B cell (primary cell): Measurements from ENCODE around the gene SNX32.

Source experiments
- EZH2 ChIP-seq: IDR thresholded peaks from 2 replicates; pipeline ENCODE4 v1.6.1; 2012; ENCODE audit warnings: borderline replicate concordance, low read depth, mild to moderate bottlenecking, moderate library complexity, low read length; ENCODE audit not compliant: insufficient read depth, poor library complexity, severe bottlenecking
- TF ChIP-seq, protein P1 (sequence below): fragments of 200-600 bp; IDR thresholded peaks from one replicate; pipeline ENCODE4 v1.8.0; 2022; ENCODE audit warnings: antibody characterized with exemption, mild to moderate bottlenecking

- TF ChIP-seq, protein P1, sequence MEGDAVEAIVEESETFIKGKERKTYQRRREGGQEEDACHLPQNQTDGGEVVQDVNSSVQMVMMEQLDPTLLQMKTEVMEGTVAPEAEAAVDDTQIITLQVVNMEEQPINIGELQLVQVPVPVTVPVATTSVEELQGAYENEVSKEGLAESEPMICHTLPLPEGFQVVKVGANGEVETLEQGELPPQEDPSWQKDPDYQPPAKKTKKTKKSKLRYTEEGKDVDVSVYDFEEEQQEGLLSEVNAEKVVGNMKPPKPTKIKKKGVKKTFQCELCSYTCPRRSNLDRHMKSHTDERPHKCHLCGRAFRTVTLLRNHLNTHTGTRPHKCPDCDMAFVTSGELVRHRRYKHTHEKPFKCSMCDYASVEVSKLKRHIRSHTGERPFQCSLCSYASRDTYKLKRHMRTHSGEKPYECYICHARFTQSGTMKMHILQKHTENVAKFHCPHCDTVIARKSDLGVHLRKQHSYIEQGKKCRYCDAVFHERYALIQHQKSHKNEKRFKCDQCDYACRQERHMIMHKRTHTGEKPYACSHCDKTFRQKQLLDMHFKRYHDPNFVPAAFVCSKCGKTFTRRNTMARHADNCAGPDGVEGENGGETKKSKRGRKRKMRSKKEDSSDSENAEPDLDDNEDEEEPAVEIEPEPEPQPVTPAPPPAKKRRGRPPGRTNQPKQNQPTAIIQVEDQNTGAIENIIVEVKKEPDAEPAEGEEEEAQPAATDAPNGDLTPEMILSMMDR: no peak
- no peak for TF ChIP-seq EZH2
These were observed 63.3 kb downstream of the SNX32 start for GRCh38 chr11:65897020-65897471.
